ENCODE measurements around the gene IGF2.

IGF2 gene

DNA sequence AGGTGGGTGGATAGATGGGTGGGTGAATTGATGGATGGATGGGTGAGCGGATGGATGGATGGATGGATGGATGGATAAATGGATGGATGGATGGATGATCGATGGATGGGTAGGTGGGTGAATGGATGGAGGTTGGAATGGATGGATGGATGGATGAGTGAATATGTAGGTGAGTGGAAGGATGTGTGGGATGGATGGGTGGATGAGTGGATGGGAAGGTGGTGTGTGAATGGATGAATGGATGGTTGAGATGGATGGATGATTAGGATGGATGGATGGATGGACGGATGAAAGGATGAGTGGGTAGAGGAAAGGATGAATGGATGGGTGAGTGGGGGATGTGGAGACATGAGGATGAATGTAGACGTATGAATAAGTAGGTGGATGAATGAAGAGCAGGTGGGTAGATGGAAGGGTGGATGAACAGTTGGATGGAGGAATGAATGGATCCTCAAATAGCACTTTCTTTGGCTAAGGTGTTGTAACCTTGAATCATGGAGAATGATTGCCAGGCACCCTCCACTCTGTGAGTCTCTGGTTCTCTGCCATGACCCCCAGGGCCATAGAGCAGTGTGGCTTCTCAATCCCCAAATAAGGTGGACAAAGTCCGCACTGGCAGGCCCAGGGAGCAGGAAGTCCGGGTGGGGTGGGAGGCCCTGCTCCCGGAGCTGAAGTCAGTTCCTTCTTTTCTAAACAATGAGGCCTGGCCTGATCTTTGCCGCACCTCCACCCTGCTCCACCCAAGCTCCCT is 36.9 kb downstream of the IGF2 start:
- no peak for DNase-seq

DNA sequence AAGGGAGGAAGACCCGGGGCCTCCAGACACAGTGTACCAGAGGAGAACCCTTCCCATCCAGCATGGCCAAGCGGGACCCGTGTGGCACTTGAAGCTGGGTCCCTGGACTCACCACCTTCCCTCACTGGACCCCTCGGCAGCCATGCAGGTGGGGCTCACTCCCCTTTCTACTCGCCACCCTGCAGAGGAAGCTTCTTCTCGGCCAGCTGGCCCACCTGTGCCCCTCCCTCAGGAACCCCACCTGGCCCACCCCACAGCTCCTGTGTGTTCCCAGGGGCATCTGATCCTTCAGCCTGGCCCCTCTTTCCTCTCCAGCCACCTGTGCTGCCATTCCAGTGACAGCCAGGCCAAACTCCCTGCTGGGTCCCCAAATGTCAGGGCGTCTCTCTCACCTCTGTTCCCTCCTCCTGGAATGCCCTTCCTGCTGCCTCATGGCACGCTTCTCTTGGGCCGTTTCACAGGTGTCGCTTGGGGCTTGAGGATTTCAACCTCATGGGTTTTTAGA is 38.0 kb downstream of the IGF2 start:
- DNase-seq: no peak

- no peak for DNase-seq
Measured at GRCh38 chr11:2100361-2101170, 38.6 kb downstream of the IGF2 start.

GRCh38 chr11:2099516-2100349 is 39.5 kb downstream of the IGF2 start:
- DNase-seq: no peak

- DNase-seq: no peak
Measured at GRCh38 chr11:2098691-2099515, 40.3 kb downstream of the IGF2 start.

GRCh38 chr11:2097998-2098690 is 41.0 kb downstream of the IGF2 start:
- no peak for DNase-seq

DNA sequence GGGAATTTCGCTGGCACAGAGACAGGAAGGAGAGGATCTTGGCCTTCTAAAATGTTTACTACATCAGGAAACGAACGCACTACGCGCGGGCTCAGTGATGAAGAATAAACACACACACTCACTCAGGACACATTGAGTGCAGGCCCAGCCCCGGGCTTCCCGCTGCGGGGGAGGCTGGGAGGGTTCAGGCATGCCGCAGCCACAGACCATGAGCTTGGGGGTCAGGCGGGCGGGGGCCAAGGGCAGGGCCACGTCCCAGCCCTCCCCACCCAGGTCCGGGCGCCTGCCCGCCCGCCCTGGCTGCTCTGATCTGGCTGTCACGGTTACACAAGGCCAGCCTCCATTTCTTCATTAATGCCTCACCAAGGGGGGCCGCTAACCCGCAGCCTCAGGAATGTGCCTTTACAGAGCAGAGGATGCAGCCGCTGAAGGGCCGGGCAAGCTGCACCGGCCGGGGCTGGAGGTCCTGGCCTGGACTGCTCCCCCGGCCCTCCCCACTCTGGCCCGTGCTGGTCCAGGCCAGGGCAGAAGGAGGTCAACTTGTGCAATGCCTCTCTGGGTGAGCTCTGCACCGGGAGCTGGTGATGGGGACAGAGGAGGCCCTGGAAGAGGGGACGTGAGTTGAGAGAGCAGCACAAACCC is 41.7 kb downstream of the IGF2 start:
- DNase-seq: no peak

GRCh38 chr11:2096919-2097301 is 42.3 kb downstream of the IGF2 start:
- DNase-seq: no peak

- DNase-seq: no peak
Measured at GRCh38 chr11:2096011-2096918, 42.9 kb downstream of the IGF2 start.

GRCh38 chr11:2095542-2095941 is 43.6 kb downstream of the IGF2 start:
- DNase-seq: no peak

DNA sequence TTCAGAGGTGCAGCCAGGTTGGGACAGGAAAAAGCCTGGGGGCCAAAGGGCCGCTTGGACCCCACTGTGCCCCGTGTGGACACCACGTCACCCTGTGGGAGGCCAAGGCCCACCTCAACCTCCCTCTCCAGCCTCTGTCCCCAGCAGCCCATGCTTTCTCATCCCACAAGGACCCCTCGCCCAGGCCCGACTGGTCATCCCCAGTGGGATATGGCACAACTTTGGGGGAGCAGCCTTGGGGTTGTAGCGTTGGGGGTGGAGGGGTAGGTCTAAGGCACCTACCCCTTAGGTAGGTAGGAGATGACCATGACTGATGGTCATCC is 44.0 kb downstream of the IGF2 start:
- no peak for DNase-seq

DNA sequence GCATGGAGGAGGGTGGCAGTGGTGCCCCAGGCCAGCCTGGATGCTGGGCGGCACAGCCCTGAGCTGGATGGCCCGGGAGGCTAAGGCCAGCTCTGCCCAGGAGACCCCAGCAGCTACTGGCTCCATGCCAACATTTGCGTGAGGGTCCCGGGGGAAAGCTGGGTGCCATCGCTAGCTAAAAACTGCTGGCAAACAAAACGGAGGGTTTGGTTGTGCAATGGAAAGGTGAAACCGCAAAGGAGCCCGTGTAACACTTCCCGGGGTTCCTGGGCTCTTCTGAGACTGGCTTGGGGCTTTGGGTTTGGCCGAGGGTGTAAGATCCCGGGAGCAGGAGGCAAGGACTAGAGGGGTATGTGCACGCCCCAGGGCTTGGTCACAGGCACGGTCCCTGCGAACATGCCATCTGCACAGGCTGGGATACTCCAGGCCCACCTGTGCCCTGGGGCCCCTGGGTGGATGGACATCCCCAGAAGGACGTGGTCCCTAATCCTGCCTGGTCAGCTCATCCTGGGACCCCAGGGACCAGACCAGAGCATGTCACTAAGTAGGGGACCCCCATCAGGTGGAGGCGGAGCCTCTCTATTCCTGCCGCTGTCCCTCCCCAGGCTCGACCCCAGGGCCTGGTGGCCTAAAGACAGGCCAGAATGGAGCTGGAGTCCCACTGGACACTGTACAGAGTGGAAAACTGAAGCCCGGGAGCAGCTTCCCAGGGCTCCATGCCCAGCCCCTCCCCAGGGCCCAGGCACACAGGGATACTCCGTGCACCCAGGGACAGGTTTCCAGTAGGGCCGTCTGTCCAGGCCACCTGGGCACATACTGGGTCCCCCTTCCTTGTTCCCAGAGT is 44.6 kb downstream of the IGF2 start:
- DNase-seq: no peak

DNA sequence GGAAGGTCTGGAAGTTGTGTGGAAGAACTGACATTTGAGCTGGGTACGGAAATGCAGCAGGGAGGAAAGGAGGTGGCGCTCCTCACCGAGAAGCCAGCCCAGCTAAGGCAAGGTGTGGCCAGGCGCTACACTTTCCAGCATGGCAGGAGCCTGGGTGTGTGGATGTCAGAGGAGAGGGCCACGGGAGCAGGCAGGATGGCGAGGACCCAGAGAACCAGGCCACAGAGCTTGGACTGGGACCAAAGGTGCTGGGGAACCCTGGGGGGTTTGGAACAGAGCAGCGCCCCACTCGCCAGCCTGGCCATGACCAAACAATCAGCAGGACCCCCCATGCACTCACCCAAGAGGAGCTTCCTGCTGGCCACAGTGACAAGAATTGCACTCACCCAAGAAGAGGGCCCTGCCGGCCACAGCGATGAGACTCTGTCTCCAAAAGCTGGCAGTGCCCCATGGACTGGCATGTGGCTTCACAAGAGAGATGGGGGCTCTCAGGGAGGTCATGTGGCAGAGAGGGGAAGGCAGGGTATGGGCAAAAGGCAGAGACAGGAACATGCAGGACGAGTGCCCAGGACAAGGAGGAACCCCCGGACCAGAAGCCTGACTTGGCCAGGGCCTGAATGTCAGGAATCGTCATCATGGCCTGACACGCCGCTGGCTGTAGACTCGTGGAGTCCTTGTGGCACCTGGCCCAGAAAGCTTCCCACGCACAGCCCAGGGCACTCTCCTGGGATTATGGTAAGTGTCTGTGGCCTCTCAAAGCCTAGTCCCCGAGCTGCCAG is 45.4 kb downstream of the IGF2 start:
- no peak for DNase-seq

GRCh38 chr11:2092956-2093412 is 46.2 kb downstream of the IGF2 start:
- peak; percentile 58 for DNase-seq

GRCh38 chr11:2092464-2092910 is 46.7 kb downstream of the IGF2 start:
- no peak for DNase-seq

DNA sequence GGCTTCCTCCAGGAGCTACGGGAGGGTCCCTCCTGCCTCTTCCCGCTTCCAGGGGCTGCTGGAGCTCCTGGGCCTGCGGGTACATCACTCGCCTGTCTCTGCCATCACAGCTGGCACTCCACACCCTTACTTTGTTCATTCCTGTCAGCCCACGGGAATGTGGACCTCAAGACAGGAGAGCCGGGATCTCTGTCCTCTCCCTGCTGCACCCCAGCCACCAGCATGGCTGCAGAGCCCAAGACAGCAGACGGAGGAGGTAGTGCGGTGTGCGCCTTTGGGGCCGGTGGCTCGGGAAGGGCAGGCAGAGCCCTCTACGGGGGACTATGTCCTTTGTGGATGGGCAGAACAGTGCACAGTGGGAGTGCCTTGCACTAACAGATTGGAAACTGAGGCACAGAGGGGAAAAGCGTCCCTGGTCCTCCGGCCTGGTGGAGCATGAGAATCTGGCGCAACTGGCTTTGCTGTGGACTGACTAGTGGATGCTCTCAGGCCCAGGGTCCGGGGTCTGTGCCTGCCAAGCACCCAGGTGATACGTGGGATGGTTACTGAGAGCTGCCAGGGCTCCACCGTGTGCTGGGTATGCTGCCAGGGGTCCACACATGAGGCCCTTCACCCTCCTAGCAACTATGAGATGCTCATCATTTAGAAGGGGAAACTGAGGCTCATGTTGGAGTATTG is 47.3 kb downstream of the IGF2 start:
- DNase-seq: no peak

- DNase-seq: no peak
Measured at GRCh38 chr11:2091112-2091746, 48.0 kb downstream of the IGF2 start.
